Activated naive CD4-positive, alpha-beta T cell treated with Interleukin-2 at 50 U/mL for 16 hours (primary cell): ENCODE results near the gene BPIFB1.

Source experiments
- DNase-seq: peaks from one replicate; pipeline ENCODE4 v3.0.0-alpha.2; 2020

Gene BPIFB1

DNA sequence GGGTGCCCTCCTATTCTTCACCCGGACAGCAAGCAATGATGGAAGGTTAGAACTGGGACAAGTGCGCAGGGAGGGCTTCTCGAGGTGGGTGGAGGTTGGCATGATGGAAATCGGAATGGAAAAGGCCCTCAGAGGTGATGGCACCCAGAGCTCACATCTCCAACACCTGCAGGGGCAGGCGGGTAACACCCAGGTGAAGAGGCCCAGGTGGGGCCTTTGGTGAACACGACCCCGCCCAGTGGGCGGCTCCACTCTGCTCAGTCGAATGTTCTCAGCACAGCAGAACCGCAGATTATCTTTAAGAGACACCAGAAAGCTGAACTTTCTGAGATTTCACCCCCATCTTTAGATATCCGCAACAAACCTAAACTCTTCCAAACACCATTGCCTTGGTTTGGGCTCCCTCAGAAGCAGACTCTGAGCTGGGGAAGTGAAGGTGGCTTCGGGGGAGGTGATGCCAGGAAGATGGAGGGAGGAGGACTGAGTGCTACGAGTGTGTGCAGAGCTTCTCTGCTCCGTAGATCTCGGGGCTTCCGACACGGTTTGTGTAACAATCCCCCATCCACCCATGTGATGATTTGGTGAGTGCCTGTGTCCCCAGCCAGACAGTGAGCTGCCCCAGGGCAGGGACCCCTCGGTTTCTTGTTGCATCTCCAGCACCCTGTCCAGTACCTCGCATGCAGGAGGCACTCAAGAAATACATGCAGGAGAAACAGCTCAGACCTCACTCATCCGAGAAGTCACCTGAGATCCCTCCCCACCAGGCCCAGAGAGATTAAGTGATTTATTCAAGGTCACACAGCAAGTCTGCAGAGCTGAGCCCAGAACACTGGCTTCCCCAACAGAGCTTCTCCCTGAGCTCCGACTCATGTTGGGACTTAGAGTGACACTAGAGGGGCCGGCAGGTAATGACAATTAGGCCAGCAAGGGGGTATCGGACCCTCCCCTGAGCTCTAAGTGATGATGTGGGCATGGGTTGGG is 45.4 kb downstream of the BPIFB1 start:
- DNase-seq, result no peak

DNA sequence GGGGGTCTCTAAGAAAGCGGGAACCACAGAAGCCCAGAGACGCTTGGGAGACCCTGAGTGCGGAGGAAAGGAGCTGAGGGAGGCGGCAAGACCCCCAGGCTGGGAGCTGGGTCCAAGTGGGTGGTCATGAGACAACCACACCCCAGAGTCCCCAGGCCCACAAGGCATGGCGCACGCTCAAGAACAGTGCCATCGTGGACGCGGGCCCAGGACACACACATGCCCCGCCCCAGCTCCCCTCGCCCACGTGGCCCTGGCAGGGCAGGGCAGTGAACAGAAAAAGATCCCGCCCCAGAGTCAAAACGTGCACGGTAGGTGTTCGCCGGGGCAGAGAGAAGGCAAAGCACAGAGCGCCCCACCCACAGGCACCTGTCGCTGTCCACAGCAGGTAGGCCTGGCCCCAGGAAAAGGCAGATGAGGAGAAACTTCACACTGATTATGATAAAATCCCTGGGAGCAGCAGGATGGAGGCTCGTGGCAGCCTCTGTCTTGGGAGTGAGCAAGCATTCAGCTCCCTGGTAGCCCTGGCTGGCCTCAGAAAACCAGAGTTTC is 50.0 kb downstream of the BPIFB1 start:
- no peak for DNase-seq

- DNase-seq, result no peak
These were observed 50.6 kb downstream of the BPIFB1 start for GRCh38 chr20:33333616-33334015.

GRCh38 chr20:33334111-33334510 is 51.1 kb downstream of the BPIFB1 start:
- DNase-seq, result no peak

DNA sequence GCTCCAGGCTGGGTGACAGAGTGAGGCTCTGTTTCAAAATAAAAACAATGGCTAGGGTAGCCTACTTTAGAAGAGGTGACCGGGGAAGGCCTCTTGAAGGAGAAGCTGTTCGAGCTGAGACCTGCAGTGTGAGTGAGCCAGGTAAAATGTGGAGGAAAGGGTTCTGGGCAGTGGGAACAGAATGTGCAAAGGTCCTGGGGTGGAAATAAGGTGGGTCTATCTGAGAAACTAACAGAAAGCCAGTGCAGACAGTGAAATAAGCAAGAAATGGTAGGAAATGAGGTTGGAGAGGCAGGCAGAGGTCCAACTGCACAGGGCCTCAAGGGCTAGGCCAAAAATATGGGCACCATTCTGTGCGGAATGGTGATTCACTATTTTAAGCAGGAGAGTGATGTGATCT is 53.4 kb downstream of the BPIFB1 start:
- no peak for DNase-seq

GRCh38 chr20:33337119-33337518 is 54.1 kb downstream of the BPIFB1 start:
- no peak for DNase-seq

DNA sequence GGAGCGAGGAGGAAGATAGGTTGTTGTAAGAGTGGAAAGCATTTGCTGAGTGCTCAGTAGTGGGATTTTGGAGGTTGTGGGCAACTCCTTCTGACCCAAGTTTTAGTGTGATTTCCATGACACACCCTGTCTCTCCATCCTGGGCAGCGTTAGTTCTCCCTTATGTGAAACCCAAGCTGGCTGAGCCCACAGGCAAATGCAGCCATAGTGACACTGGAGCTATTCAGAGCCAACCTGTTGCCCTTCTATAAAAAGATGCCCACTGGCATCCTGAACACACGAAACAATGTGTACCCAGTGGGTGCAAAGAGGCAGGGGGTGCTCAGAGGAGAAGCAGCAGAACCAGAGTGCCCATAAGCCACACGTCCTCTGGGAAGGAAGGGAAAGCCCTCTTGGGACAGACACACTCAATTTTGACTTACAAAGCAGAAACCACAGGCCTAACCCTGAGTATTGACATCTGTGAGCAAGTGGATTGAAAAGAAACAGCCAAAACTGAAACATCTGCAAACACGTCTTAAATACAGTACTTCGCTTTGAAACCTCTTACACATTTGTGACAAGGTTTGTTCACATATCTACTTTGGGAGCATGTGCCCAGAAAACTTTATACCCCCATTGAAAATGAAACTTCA is 54.6 kb downstream of the BPIFB1 start:
- DNase-seq, result no peak

DNA sequence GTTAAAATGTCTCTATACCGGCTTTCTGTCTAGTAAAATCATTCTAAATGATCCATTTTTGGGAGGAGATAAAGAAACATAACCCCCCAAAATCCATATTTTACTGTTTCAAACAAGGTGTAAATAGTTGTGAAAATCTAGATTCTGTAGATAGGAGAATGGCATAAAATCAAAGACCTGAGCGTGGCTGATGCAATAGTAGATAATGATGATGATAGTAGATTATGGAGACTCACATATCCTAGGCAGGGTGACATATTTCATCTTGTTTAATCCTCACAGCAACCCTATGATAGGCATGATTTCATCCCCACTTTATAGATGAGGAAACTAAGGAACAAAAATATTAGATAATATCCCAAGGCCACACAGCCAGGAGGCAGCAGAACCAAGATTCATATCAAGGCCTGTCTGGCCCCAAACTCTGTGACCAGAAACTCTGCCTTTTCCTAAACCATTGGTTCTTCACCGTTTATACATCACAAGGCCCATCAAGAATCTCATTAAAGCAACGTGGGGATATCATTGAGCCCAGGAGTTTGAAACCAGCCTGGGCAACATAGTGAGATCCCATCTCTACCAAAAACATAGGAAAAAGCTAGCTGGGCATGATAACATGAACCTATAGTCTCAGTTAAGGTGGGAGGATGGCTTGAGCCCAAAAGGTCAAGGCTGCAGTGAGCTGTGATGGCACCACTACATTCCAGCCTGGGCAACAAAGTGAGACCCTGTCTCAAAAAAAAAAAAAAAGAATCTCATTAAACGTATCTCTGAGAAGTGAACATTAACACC is 55.6 kb downstream of the BPIFB1 start:
- no peak for DNase-seq

DNA sequence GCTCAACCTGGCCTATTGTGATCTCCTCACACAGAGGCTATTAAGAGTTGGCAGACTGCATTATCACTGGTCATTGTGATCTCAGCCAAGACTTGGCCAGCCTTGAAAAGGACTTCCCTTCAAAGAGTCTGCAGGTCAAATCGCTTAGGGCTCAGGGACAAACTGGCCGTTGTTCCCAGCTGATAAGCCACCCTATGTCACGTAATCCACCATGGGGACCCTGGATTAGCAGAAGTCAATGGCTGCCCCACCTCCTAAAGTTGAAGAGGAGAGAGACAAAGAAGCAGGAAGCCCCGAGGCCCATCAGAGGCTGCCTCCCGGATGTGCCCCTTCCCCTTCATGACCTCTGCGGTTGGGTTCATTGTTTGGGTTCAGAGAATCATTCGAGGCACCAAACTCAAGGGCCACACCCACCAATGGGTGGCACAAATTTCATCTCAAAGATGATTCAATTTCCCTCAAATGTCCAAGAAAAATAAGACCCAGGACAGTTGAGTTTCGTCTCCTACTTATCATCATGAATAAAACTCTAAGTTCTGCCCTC is 56.6 kb downstream of the BPIFB1 start:
- no peak for DNase-seq

GRCh38 chr20:33343521-33343920 is 60.5 kb downstream of the BPIFB1 start:
- no peak for DNase-seq

DNA sequence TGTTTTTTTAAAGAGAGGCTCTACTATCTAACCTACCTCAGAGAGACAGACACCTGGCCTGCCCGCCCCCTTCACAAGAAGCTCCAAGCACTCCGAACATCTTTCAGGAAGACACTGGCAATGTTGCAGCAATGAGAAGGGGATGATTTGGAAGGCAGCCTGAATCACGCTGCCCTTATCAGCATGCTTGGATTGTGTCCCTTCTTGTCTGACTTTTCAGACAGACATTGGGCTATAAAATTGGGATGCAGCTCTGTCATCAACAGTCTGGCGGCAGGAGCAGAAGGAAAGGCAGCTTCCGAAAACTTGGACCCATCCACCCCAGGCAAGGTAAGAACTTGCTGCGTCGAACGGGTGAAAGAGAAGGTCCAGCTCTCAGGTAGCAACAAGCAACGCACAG is 62.3 kb downstream of the BPIFB1 start:
- no peak for DNase-seq

DNA sequence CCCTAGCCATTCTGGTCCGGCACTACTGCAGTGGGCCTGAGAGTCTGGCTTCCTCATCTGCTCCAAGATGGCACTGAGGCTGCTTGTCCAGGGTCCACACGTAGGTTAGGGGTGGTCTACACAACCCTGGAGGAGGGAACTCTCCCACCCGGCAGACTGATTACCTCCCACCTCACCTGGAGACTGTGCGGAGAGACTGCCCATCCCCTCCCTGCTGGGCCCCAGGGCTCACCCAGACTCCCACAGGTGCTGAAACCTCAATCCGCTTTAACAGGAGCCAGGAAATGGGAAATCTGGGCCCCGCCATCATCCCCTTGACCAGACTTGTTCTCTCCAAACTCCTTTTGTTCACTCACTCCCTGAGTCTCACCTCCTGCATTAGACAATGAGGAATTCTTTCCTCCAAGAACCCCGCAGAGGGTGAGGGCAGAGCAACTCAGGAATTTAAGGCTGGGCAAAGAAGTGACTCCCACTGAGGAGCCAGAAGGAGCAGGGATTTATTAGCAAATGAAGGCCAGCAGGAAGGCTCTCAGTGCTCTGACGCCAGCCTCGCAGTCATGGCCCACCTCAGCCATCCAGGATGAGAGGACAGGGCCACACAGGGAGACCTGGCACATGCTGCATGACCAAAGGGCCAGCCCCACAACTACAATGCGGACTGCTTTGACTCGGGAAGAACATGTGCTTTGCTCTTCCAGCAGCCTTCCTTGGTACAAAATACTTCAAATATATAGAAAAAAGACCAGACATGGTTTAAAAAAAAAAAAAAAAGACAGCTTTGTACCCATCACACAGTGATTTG is 65.3 kb downstream of the BPIFB1 start:
- DNase-seq, result no peak

- no peak for DNase-seq
These were observed 66.5 kb downstream of the BPIFB1 start for GRCh38 chr20:33349493-33349892.

DNA sequence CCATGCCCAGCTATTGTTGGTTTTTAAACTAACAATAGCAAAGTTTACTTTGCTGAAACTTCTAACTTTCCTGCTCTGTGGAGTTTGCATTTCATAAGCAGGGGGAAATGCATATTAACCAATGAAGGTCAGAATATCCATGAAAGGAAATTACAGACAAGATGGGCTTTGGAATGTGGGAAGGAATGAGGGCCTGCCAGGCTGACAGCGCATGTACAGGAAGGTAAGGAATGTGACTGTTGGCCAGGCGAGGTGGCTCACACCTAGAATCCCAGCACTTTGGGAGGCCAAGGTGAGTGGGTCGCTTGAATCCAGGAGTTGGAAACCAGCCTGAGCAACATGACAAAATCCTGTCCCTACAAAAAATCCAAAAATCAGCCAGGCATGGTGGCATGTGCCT is 68.7 kb downstream of the BPIFB1 start:
- no peak for DNase-seq

DNA sequence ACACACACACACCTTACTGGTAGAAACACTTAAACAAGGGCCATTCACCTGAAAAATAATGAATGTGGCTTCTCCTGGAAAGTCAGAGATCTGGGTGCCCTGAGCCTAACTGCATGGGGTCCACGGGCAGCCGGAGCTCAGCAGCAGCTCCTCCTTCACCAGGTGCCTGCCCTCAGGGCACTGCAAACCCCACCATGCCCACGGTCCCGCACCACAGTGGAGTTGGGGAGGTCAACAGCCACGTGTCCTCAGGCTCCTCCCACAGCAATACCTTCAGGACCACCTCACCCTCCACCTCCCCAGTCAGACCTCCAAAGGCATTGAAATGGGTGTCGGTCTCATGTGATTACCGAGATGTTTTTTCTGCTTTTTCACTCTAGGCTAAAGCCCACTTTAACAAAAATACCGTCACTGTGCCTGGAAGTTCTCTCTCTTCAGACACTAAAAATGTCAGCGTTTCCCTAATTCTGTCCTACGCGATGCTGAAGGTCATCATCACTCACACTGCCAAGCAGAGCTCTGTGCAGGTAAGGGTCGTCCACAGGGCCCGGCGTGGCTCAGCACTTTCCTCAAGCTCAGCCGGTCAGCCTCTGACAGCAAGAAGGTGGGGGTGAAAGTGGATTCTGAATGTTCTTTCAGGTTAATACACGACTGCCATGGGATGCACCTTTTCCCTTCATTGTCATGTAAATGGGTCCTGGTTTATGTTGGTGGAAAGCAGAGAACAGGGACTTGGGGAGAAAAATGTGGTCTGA is 69.4 kb downstream of the BPIFB1 start:
- DNase-seq, result no peak

DNA sequence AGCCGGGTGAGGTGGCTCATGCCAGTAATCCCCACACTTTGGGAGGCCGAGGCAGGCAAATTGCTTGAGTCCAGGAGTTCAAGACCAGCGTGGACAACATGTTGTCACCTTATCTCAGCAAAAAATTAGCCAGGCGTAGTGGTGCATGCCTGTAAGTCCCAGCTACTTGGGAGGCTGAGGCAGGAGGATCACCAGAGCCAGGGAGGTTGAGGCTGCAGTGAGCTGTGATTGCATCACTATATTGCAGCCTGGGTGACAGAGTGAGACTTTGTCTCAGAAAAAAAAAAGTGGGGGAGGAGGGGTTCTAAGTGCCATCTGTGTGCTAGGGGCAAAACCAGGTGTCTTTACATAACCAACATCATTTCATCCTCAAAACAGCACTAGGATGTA is 70.0 kb downstream of the BPIFB1 start:
- no peak for DNase-seq
